ENCODE data around the gene CXCL5.
"Not testable (repeated sequence)": the region's sequence is repeated elsewhere in the genome, so short reads cannot be mapped to it uniquely, and the experiment has no call there.

Gene CXCL5

DNA sequence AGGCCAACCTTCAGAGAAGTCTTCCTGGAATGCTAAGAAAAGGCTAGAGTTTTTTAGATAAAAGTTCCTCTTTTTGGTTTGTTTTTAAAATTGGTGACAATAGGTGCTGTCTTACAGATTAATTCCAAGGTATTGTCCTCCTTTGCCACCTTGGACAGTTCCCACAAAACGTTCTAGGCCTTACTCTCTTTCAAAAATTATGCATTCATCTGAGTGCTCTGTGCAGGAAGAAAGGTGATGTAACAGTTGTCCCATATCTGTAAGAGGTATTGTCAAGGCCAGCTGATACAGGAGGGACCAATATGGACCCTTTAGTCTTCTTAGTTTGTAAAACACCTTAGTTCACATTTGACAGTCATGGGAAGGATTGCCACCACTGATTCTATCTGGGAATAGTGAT, 15.9 kb upstream of the CXCL5 start:
- no peak for DNase-seq

DNA sequence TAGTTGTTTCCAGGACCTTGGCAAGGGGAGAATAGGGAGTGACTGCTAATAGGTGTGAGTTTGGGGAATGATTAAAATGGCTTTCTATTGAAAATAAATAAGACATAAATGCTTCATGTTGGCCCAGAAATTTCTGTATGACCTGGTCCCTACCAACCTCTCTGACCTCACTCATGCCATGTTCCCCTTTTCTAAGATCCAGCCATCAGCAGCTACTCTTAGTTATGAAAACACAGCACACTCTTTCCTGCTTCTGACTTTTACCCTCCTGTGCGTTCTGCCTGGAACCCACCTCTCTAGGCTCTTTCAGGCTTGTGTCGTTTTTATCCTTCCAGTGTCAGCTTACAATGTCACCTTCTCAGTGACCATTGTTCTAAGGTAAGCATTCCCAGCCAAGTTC, 14.8 kb upstream of the CXCL5 start:
- no peak for DNase-seq

DNA sequence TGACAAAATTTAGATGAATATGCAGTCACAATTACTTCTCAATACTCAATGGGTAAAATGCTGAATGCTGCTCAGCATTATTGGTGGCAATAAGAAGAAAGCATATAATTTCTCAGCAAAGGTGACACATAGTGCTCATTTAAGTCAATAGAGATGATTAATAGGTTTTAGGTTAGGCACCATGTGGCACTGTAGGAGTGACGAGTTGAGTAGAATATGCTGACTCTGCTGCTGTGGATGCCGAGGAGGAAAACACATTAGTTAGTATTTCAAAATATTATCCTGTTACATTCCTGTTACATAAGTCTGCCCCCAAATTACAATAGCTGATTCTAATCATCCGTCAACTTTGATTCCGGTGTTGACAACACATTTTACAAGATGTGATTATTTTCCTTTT, 13.7 kb upstream of the CXCL5 start:
- DNase-seq: no peak

DNA sequence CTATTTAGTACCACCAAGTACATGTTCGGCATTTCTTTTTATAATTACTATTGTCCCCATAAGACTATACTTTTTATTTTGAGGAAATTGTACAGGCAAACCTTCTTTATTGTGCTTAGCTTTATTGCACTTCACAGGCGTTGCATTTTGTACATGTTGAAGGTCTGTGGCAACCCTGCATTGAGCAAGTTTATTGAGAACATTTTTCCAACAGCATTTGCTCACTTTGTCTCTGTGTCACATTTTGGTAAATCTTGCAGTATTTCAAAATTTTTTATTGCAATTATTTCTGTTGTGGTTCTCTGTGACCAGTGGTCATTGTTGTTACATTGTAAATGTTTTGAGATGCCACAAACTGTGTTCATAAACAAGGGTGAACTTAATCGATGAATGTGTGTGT, 10.8 kb upstream of the CXCL5 start:
- DNase-seq: no peak

DNA sequence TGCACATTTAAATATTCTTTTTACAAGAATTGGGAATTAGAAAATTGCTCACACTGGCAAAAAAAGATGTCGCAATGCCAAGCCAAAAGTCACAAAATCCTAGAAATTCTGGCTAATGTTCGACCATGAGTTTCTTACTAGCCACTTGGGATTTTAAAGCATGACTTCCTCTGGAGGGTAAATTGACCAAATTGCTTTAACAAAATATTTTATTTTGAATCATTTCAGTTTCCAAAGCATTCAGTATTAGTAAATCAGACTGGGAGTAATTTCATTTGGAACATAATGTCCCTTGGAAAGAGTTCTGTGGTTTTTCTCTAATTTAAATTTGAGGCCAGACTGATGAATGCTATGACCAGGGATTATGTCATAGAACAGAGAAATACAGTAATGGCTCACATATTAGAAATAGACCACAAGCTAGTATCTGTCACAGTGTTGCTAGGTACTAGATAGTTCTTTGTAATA, 7.6 kb upstream of the CXCL5 start:
- no peak for DNase-seq

DNA sequence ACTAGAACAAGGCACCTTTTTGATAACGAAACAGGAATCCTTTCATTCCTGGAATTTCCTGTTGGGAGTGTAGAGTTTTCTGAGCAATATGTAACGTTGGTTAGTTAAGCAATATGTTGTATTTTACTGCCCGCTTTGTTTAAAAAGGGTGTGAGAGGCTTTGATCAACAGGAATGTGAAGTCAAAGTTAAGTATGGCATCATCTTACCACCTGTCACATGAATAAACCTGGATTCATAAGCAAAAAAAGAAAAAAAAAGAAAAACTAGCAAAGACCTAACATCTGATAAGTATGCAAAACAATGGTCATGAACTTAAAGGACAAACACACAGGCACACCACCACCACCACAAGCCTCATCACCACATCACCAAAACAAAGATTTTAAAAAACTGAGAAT, 7.1 kb upstream of the CXCL5 start:
- DNase-seq: no peak

DNA sequence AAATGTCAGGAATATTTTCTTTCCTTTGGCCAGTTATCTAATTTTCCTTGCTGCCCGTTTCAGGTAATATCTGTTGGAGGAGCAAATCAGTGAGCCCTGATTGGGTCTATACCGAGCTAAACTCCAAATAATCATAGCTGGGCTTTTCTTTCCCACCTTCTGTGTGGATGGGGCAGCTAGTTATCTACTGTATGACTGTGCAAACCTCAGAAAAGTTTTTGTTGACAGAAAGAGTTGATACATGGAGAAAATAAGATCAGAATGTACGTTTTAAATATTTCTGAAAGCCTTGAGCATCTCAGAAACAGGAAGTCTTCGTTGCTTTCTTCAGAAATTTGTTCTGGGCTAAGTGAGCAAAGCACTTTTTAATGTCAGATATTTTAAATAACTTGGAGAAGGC, 6.2 kb upstream of the CXCL5 start:
- no peak for DNase-seq

DNA sequence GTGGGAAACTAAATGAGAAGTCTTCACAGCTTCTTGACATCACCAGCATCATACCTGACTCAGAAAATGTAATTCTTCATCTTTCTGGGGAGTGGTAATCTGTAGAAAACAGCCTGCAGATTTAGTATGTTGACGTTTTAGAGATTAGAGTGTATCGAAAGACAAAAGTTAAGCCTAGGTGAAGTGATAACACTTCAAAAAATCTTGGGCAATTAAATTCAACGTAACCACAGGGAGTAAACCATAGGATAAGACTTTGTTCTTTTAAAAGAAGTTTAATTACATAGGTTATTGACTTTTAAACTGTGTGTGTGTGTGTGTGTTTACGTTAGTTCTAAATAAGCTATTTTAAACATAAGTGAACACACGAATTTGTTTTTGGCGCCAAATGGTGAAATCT, 1.8 kb upstream of the CXCL5 start:
- no peak for DNase-seq

DNA sequence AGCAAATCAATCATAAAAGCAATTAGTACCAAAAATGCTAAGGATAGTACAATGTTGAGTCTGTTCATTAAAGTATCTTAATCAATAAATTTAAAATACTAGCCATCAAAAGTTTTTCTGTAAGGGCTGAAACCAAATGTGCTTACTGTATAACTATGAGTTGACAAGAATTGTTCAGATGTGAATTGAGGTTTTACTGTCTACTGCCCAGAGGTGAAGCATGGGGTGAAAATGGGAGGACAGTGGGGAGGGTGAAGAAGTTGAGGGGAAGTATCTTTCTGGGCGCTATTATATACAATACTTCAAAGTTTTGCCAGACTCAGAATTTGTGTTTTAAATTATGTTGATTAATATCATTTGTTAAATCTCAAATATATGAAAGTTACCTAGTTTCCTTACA, 6.4 kb downstream of the CXCL5 start:
- DNase-seq: no peak

DNA sequence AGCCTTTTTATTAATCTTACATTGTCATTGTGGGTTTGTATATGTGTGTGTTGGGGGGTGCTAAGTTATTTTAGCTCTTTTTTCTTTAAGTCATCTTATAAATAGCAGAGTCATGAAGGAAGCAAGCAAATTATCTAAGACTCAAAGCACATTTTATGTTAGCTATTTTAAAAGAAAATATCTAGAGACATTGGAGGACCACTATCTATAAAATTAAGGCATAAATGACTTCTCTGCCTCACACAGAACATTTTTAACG, 6.8 kb downstream of the CXCL5 start:
- no peak for DNase-seq

DNA sequence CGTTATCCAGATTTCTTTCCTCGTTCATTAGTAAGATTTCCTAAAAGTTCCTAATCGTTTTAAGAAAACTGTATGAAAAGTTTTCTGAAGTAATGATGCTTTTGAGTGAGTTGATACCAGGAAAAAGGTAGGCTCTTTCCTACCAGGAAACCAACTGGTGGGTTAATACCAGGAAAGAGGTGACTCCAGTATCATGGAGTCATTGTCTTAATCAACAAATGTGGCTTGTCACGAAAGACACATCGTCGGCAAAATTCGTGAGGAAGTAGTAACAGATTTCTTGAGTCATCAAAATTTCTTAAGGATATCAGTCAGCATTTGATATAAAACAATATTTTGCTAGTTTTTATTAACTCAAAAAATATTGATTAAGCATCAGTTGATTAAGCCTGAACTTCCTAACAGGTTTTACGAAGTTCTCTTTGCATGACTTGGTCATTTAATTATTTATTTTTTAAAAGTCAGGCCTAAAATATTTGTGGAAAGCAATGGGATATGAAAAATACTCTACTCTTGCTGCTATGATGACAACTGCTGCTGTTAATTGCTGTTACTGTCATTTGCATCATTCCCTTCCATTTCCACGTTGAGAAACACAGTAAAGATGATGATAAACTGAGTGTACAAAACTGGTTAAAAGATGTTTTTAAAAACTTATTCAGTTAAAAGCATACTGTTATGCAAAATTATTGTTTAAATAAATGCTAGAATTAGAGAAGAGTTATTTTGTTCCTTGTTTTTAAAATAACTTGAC, 7.3 kb downstream of the CXCL5 start:
- DNase-seq: no peak

DNA sequence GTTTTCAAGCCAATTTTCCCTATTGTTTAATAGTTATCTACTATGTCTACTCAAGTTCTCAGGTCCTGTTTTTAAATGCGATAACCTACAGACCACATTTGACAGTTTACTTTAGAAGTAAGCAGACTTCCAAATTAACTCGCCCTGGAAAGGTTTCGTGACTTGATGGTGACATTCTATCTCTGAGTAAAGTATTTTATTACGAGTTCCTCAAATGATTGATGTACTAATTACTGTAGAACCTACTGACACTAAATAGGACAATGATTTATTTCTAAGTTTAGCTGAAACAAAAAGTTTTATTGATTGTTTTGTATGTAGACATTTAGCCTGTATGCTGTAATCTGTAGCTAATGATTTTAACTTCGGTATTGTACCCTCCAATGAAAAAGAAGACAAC, 8.5 kb downstream of the CXCL5 start:
- no peak for DNase-seq

DNA sequence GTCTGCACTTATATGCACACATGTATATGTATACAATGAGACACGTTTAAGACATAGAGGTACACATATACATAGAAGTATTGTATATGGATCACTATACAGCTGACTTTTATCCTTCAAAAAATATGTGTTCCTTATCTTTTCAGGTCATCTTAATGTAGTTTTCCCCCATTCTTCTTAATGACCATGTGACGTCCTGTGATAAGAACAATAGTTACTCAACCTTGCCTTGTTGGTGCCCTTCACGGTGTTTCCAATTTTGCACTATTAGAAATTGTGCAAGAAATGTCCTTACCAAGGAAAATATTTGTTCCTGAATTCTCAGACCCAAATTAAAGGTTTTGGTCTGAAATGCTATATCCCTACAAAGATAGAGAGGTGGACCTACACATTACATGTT, 9.4 kb downstream of the CXCL5 start:
- DNase-seq: no peak

DNA sequence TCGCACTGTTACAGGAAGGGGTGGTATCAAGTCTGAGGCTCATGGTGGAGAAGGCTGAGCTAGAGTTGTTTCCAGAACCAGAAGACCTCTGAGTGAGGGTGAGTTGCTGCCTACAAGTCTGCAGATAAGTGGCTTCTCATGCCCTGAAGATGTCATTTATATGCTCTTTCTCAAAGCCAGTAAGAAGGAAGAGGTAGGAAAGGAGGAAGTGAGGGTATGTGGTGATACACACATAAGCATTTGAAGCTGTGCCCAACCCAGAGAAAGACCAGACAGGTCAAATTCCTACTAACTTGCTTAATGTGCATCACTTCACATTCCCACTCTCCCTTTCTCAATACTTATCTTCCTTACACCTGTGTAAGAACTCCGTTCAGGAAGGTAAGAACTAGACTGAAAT, 10.4 kb downstream of the CXCL5 start, which contains the start of gene PPBP:
Gene PPBP, minus strand, starts transcription at position 130 of the 400 bp plus-strand sequence. Its CDS starts 87 bp downstream, at position 43.
- no peak for DNase-seq

DNA sequence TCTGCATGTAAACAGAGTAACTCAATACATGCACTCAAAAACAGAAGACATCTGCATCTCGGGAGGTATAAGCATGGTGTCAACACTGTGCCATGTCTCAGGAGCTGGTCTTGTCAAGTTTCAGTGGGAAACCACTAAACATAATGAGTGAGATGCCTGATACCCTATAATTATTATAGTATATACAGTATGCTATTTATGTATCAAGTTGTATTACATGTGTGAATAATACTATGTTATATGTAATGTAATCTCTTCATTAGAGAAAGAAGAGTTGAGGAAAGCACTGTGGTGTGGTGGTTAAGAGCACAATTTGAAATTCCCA, 13.0 kb downstream of the CXCL5 start:
- DNase-seq: no peak

DNA sequence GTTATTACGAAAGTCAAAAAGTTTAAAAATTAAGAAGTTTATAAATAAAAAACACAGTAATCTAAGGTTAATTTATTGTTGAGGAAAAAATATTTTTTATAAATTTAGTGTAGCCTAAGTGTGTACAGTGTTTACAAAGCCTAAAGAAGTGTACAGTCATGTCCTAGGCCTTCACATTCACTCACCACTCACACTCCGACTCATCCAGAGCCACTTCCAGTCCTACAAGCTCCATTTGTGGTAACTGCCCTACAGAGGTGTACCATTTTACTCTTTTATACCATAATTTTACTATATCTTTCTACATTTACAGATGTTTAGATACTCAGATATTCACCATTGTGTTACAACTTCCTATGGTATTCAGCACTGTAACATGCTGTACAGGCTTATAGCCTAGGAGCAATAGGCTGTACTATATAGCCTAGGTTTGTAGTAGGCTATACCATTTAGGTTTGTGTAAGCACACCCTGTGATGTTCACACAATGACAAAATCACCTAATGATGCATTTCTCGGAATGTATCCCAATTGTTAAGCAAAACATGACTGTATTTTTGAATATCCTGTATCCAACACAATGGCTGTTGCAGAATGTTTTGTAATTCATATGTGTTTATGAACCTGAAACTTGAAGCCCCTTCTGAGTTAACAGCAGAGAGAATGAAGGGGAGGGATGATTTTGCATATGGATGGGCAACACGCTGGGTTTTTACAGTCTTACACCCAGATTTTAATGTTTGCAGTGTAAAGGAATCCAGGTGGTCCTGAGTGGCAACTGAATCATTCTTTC, 13.5 kb downstream of the CXCL5 start:
- no peak for DNase-seq

DNA sequence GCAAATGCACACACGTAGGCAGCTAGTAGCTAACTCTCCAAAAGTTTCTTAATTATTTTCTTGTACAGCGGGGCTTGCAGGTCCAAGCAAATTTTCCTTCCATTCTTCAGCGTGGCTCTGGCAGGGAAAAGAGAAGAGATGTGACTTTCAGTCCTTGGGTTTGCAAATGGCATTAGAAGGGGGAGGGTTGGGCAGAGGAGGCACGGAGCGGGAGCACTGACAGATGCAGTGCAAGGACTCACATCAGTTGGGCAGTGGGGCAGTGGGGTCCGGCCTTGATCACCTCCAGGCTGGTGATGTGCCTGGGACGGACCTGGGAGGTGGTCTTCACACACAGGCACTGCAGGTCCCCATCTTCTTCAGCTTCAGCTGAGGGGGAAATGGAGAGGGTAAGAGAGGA, 17.3 kb downstream of the CXCL5 start:
- not testable (repeated sequence) for DNase-seq

DNA sequence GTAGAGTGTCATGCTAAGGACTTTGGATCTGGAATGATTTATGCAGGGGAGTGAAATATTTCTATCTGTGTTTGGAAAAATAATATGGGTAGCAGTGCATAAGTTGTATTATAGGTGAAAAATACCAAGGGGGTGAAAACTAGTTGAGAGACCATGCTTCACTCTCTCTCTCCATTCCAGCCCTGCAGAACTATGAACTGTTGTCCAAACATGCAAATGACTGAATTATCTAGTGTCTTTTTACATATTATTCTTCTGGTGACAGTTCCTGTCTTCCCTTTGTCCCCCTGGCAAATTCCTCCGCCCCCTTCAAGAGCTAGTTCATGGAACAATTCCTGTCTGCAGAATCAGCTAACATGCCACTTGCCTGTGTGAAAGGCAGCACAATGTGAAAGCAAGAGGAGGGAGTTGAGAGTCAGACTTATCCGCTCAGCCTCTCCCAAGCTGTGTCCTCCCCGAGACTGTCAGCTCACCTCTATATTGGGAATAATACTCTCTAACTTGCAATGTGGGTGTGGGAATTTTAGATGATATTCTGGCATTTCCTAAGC, 19.0 kb downstream of the CXCL5 start:
- DNase-seq: no peak

DNA sequence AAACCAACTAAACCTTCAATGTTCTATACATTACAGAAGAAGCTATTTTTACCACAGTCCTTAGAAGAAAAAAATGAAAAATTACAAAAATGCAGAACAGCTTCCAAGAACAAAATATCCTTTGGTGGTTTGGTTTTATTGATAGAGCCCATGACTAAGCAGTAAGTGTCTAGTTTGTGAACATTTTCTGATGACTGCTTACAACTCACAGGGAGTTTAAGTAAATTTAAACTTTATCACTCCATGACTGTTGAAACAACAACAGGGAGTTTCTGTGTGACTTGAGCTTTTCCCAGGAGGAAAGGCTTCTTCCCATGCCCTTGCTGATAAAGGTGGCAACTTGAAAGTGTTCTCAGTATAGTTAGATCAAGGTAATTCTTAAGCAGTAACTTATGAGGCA, 19.6 kb downstream of the CXCL5 start:
- DNase-seq: no peak

DNA sequence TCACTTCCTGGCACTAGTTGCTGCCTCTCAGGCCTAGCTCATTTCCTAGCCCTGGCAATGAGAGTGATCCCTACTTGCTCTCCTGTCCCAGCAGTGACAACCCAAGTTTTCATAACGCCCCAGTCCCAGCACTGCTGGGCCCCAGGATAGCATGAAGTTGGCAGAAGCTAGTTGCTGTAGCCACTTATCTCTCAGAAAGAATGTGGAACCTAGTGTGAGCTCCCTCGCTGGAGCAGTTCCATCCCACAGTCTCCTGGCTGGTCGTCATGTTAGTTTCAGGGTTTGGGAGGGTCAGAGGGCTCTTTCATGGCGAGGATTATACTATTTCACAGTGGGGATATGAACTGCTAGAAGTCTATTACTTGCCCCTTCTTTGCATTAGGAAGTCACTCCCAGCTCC, 21.8 kb downstream of the CXCL5 start:
- no peak for DNase-seq

DNA sequence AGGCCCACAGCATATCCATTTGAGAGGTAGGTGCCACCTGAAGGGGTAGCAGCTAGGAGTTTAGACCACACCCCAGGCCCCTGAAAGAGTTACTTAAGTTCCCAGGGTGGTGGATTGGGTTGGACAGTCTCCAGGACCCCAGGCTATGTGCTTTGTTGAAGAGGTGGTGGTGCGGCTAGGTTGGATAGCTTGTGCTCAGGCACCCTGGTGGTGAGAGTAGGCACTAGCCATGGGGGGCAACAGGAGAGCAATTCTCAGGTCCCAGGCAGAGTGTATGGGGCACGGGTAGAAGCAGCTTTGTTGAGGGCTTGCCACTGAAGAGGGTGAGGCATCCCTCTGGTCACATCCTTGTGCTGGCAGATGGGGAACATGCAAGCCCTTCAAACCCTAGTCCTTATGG, 22.3 kb downstream of the CXCL5 start:
- DNase-seq: no peak

DNA sequence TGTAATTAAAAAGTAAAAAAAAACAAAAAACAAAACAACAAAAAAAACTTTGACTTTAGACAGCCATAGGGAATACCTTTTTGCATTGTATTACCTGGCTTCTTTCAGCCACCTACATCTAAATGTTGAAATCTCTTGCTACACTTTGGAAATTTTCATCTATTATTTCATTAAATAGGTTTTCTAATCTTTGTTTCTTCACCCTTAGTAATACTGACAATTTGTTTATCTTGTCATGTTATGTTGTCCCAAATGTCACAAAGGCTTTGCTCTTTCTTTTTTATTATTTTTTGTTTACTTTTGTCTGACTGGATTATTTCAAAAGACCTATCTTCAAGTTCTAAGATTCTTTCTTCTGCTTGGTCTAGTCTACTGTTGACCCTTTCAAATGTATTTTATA, 24.1 kb downstream of the CXCL5 start:
- DNase-seq: no peak

DNA sequence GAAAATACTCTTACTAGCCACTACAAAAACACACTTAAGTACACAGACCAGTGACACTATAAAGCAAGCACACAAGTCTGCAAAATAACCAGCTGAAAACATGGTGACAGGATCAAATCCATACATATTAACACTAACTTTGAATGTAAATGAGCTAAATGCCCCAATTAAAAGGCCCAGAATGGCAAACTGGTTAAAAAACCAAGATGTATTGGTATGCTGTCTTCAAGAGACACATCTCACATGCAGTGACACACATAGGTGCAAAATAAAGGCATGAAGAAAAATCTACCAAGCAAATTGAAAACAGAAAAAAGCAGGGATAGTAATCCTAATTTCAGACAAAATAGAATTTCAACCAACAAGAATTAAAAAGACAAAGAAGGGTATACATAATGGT, 27.5 kb downstream of the CXCL5 start:
- DNase-seq: no peak

DNA sequence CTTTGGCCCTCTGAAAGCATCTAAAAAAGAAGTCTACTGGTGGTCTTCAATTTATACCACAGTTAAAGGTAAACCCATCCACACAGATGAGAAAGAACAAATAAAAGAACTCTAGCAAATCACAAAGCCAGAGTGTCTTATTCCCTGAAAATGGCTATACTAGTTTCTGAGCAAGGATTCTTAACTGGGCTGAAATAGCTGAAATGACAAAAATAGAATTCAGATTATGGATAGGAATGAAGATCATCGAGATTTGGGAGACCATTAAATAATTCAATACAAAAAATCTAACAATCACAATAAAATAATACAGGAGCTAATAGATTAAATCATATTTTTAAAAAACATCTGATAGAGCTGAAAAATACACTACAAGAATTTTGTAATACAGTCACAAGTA, 28.5 kb downstream of the CXCL5 start:
- no peak for DNase-seq

DNA sequence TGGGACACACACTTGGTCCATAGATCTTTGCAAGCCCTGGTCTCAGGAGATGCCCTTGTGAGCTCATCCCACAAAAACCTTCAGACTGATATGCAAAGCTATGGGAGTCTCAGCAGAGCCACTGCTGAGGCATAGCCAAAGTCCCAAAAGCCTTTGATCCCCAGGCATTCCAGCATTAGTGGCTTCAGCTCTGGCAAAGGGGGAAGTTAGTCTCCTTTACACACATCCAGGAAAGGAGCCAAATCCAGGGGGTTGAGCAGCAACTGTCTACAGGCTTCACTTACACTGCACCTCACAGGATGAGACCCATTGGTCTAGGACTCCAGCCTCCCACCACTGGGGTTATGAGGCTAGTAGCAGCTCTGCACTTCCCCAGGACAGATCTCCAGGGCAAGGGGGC, 30.6 kb downstream of the CXCL5 start:
- no peak for DNase-seq
